ENCODE measurements around the gene NEIL3.

Gene NEIL3

DNA sequence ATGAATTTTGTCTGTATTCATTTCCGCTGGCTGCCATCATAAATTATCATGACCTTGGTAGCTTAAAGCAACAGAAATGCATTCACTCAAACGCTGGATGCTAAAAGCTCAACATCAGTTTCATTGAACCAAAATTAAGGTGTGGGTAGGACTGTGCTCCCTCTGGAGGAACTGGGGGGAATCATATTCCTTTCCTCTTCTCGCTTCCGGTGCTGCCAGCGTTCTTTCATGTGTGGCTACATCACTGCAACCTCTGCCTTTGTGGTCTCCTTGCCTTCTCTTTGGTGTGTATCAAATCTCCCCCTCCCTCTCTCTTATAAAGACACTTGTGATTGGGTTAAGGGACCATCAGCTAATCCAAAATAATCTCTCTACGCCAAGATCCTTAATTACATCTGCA, 39.5 kb downstream of the NEIL3 start:
- Histone ChIP-seq H2BK120ac (ENCODE audit: low read depth, low read length) (no peak overlapping the region), H3K4ac (ENCODE audit: low read depth in 1 of 2, low read length in 2 of 2) (no peak overlapping the region), H2BK5ac (ENCODE audit: low read depth, low read length, poor library complexity, severe bottlenecking) (no peak overlapping the region), H3K27ac (ENCODE audit: low read length, poor library complexity, severe bottlenecking) (no peak overlapping the region), H3K23ac (ENCODE audit: low read length in 2 of 2) (no peak overlapping the region), H2BK12ac (ENCODE audit: low read length in 2 of 2) (no peak overlapping the region), H2AK5ac (ENCODE audit: low read length, severe bottlenecking) (no peak overlapping the region), H3K4me2 (ENCODE audit: low read length, poor library complexity, severe bottlenecking) (no peak overlapping the region), H4K8ac (ENCODE audit: low read length) (no peak overlapping the region), H3K18ac (ENCODE audit: low read depth in 1 of 2, low read length in 2 of 2) (no peak overlapping the region), H2BK15ac (ENCODE audit: low read depth, poor library complexity, severe bottlenecking) (no peak overlapping the region), H4K91ac (ENCODE audit: low read length) (no peak overlapping the region), H3K14ac (ENCODE audit: low read length in 2 of 2) (no peak overlapping the region), H3K4me1 (ENCODE audit: control insufficient read depth, insufficient read depth, low read depth, low read length) (no peaks in the 10 kb centered on the region), H3K36me3 (ENCODE audit: control insufficient read depth in 1 of 2, insufficient read depth in 2 of 2, low read depth in 1 of 2, low read length in 2 of 2) (peaks cover 0 to 5% of the 10 kb centered on the region in 2 experiments), H3K9ac (ENCODE audit: low read length) (no peak overlapping the region), H3K27me3 (ENCODE audit: control insufficient read depth in 1 of 2, insufficient read depth in 1 of 2, low read length in 2 of 2) (no peaks in the 10 kb centered on the region), H3K79me1 (replicated peaks; ENCODE audit: low read length, poor library complexity, severe bottlenecking) (peaks cover 7% of the 10 kb centered on the region), H3K9me3 (ENCODE audit: control insufficient read depth, low read length) (no peaks in the 10 kb centered on the region), H3K4me3 (ENCODE audit: insufficient read depth in 1 of 2, low read depth in 1 of 2, low read length in 2 of 2) (no peak overlapping the region), H2AFZ (ENCODE audit: low read depth, low read length) (no peak overlapping the region)
- WGBS: 95% methylated on average over 5 of the region's 6 CpGs
- DNase-seq: no peak

DNA sequence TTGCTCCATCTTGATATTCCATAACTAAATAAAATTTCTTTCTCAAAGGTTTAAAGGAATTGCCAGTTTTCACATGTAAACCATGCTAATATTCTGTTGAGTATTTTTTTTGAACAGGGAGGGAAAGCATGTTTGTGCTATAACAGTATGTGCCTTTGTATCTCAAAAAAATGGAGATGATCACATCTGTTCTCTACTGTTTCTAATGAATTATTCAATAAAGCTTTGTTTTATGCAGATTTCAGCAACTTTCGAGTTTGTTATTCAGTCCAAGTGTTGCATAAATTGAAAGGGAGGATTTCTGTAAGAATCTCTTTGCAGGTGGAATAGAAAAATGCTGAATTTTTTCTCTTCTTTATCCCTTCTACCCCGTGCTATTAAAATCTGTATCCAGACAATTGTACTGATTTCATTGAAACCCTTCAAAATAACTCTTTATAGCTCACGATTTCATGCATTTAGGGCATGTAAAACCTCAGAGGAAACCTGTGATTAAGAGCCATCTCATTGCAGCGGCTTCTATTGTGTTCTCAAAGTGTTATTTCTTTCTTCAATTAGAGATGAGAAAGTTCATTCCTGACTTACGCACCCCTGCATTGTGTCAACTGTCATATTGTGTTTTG, 42.1 kb downstream of the NEIL3 start:
- Histone ChIP-seq H2BK15ac (ENCODE audit: low read depth, poor library complexity, severe bottlenecking) (no peak overlapping the region), H3K79me1 (replicated peaks; ENCODE audit: low read length, poor library complexity, severe bottlenecking) (peaks cover 7% of the 10 kb centered on the region), H3K4ac (ENCODE audit: low read depth in 1 of 2, low read length in 2 of 2) (no peak overlapping the region), H3K4me2 (ENCODE audit: low read length, poor library complexity, severe bottlenecking) (no peak overlapping the region), H2BK5ac (ENCODE audit: low read depth, low read length, poor library complexity, severe bottlenecking) (no peak overlapping the region), H3K18ac (ENCODE audit: low read depth in 1 of 2, low read length in 2 of 2) (no peak overlapping the region), H3K27ac (ENCODE audit: low read length, poor library complexity, severe bottlenecking) (no peak overlapping the region), H3K4me3 (ENCODE audit: insufficient read depth in 1 of 2, low read depth in 1 of 2, low read length in 2 of 2) (no peak overlapping the region), H3K27me3 (ENCODE audit: control insufficient read depth in 1 of 2, insufficient read depth in 1 of 2, low read length in 2 of 2) (no peaks in the 10 kb centered on the region), H3K9me3 (ENCODE audit: control insufficient read depth, low read length) (no peaks in the 10 kb centered on the region), H2BK120ac (ENCODE audit: low read depth, low read length) (no peak overlapping the region), H3K23ac (ENCODE audit: low read length in 2 of 2) (no peak overlapping the region), H3K14ac (ENCODE audit: low read length in 2 of 2) (no peak overlapping the region), H2AK5ac (ENCODE audit: low read length, severe bottlenecking) (no peak overlapping the region), H3K4me1 (ENCODE audit: control insufficient read depth, insufficient read depth, low read depth, low read length) (no peaks in the 10 kb centered on the region), H4K8ac (ENCODE audit: low read length) (no peak overlapping the region), H4K91ac (ENCODE audit: low read length) (no peak overlapping the region), H3K36me3 (ENCODE audit: control insufficient read depth in 1 of 2, insufficient read depth in 2 of 2, low read depth in 1 of 2, low read length in 2 of 2) (peaks cover 0 to 5% of the 10 kb centered on the region in 2 experiments), H3K9ac (ENCODE audit: low read length) (no peak overlapping the region), H2BK12ac (ENCODE audit: low read length in 2 of 2) (no peak overlapping the region), H2AFZ (ENCODE audit: low read depth, low read length) (no peak overlapping the region)
- WGBS: 96% methylated on average over 4 of the region's 5 CpGs
- DNase-seq: no peak

DNA sequence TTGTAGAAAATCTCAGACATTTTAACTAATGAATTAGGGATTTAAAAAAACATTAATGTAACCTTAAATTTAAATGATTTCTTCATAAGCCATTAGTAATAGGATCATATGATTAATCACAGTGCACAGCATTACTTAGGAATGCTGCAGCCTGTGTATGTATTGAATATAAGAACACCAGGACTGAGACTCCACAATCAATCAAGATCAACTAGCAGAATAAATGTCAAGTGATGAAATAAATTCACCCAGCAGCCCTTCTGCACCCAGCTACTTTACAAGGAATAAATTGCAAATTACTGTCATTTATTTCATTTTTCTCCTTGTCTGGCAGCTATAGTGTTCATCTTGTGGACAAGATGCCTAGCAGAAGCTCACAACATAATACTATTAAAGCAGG, 46.5 kb downstream of the NEIL3 start:
- Histone ChIP-seq H3K27me3 (ENCODE audit: control insufficient read depth in 1 of 2, insufficient read depth in 1 of 2, low read length in 2 of 2) (no peaks in the 10 kb centered on the region), H3K4ac (ENCODE audit: low read depth in 1 of 2, low read length in 2 of 2) (no peak overlapping the region), H3K27ac (ENCODE audit: low read length, poor library complexity, severe bottlenecking) (no peak overlapping the region), H4K91ac (ENCODE audit: low read length) (no peak overlapping the region), H2AFZ (ENCODE audit: low read depth, low read length) (no peak overlapping the region), H3K4me1 (ENCODE audit: control insufficient read depth, insufficient read depth, low read depth, low read length) (no peaks in the 10 kb centered on the region), H3K9me3 (ENCODE audit: control insufficient read depth, low read length) (no peaks in the 10 kb centered on the region), H2BK5ac (ENCODE audit: low read depth, low read length, poor library complexity, severe bottlenecking) (no peak overlapping the region), H3K14ac (ENCODE audit: low read length in 2 of 2) (no peak overlapping the region), H2BK12ac (ENCODE audit: low read length in 2 of 2) (no peak overlapping the region), H2BK120ac (ENCODE audit: low read depth, low read length) (no peak overlapping the region), H2BK15ac (ENCODE audit: low read depth, poor library complexity, severe bottlenecking) (no peak overlapping the region), H3K4me2 (ENCODE audit: low read length, poor library complexity, severe bottlenecking) (no peak overlapping the region), H3K36me3 (ENCODE audit: control insufficient read depth in 1 of 2, insufficient read depth in 2 of 2, low read depth in 1 of 2, low read length in 2 of 2) (no peaks in the 10 kb centered on the region), H3K79me1 (replicated peaks; ENCODE audit: low read length, poor library complexity, severe bottlenecking) (peaks cover 7% of the 10 kb centered on the region), H2AK5ac (ENCODE audit: low read length, severe bottlenecking) (no peak overlapping the region), H3K4me3 (ENCODE audit: insufficient read depth in 1 of 2, low read depth in 1 of 2, low read length in 2 of 2) (no peak overlapping the region), H4K8ac (ENCODE audit: low read length) (no peak overlapping the region), H3K23ac (ENCODE audit: low read length in 2 of 2) (no peak overlapping the region), H3K9ac (ENCODE audit: low read length) (no peak overlapping the region), H3K18ac (ENCODE audit: low read depth in 1 of 2, low read length in 2 of 2) (no peak overlapping the region)
- DNase-seq: no peak

DNA sequence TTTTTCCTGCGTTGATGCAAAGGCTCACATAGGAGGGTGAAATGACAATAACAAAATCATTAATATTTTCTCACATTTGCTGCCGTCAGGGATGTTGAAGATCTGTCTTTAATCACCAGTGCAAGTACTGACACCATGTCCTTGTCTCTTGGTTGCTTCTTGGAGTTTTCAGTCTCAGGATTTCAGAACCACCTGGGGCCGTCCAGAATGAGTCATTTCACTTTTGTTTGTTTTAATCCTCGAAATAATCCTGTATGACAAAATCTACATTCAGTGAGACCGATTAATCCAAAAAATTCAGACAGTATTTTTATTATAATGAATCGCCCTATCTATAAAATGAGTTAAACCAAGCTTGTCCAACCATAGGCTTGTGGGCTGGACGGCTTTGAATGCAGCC, 47.2 kb downstream of the NEIL3 start:
- Histone ChIP-seq H2AFZ (ENCODE audit: low read depth, low read length) (no peak overlapping the region), H2BK15ac (ENCODE audit: low read depth, poor library complexity, severe bottlenecking) (no peak overlapping the region), H2BK5ac (ENCODE audit: low read depth, low read length, poor library complexity, severe bottlenecking) (no peak overlapping the region), H3K27ac (ENCODE audit: low read length, poor library complexity, severe bottlenecking) (no peak overlapping the region), H2BK120ac (ENCODE audit: low read depth, low read length) (no peak overlapping the region), H3K14ac (ENCODE audit: low read length in 2 of 2) (no peak overlapping the region), H3K18ac (ENCODE audit: low read depth in 1 of 2, low read length in 2 of 2) (no peak overlapping the region), H2AK5ac (ENCODE audit: low read length, severe bottlenecking) (no peak overlapping the region), H3K9me3 (ENCODE audit: control insufficient read depth, low read length) (no peaks in the 10 kb centered on the region), H3K27me3 (ENCODE audit: control insufficient read depth in 1 of 2, insufficient read depth in 1 of 2, low read length in 2 of 2) (no peaks in the 10 kb centered on the region), H4K8ac (ENCODE audit: low read length) (no peak overlapping the region), H3K4me3 (ENCODE audit: insufficient read depth in 1 of 2, low read depth in 1 of 2, low read length in 2 of 2) (no peak overlapping the region), H3K4ac (ENCODE audit: low read depth in 1 of 2, low read length in 2 of 2) (no peak overlapping the region), H3K23ac (ENCODE audit: low read length in 2 of 2) (no peak overlapping the region), H3K4me1 (ENCODE audit: control insufficient read depth, insufficient read depth, low read depth, low read length) (no peaks in the 10 kb centered on the region), H4K91ac (ENCODE audit: low read length) (no peak overlapping the region), H3K4me2 (ENCODE audit: low read length, poor library complexity, severe bottlenecking) (no peak overlapping the region), H2BK12ac (ENCODE audit: low read length in 2 of 2) (no peak overlapping the region), H3K79me1 (replicated peaks; ENCODE audit: low read length, poor library complexity, severe bottlenecking) (peaks cover 7% of the 10 kb centered on the region), H3K36me3 (ENCODE audit: control insufficient read depth in 1 of 2, insufficient read depth in 2 of 2, low read depth in 1 of 2, low read length in 2 of 2) (no peaks in the 10 kb centered on the region), H3K9ac (ENCODE audit: low read length) (no peak overlapping the region)
- 88% methylated on average over 6 of the region's 7 CpGs for WGBS
- DNase-seq: peak; percentile 12
